HepG2 (cell line): Measurements from ENCODE around the gene LAMP1. TPM values are rescaled to one million over a fixed set of nuclear protein-coding genes. Genes with fewer than 3 reads are reported as not detected.

Experiments
- ADNP ChIP-seq: sonication (generic); formaldehyde crosslinking; IDR thresholded peaks from 2 replicates; pipeline ENCODE4 v1.4.0; 2020; ENCODE audit warnings: missing genetic modification reagents
- FOXJ3 ChIP-seq: sonication (generic); formaldehyde crosslinking; IDR thresholded peaks from 2 replicates; pipeline ENCODE4 v1.4.0; 2020; ENCODE audit warnings: missing genetic modification reagents, mild to moderate bottlenecking, borderline replicate concordance
- FOXM1 ChIP-seq: sonication (generic); formaldehyde crosslinking; IDR thresholded peaks from 2 replicates; pipeline ENCODE4 v1.5.0; 2020; ENCODE audit warnings: missing genetic modification reagents
- HOXA9 ChIP-seq: sonication (generic); formaldehyde crosslinking; IDR thresholded peaks from 2 replicates; pipeline ENCODE4 v1.8.1; 2022; ENCODE audit warnings: missing genetic modification reagents, mild to moderate bottlenecking, moderate library complexity, borderline replicate concordance
- NR1H2 ChIP-seq: sonication (generic); formaldehyde crosslinking; IDR thresholded peaks from 2 replicates; pipeline ENCODE4 v1.8.1; 2022; ENCODE audit warnings: low read depth, missing genetic modification reagents, borderline replicate concordance
- RFX3 ChIP-seq: IDR thresholded peaks from 2 replicates; pipeline ENCODE4 v1.6.1; 2016; ENCODE audit warnings: missing biosample characterization, missing genetic modification reagents
- ZNF350 ChIP-seq: sonication (generic); formaldehyde crosslinking; IDR thresholded peaks from 2 replicates; pipeline ENCODE4 v1.4.0; 2020; ENCODE audit warnings: mild to moderate bottlenecking, low read depth, missing genetic modification reagents, borderline replicate concordance
- polyA plus RNA-seq, 8 experiments: library from polyadenylated mRNA; depleted of rRNA in 3 of 8; stranded (reverse) in 7 of 8; unstranded in 1 of 8; fragments of >200 nt; fragmentation: Illumina TruSeq in 4 of 8; extraction: Trizol in 4 of 8; gene quantifications; 2 replicates each; pipeline versions ENCODE4 v1.2.1 to v1.2.3, GENCODE V29; 2011 to 2016; ENCODE audit warnings: low read depth in 4 of 8, missing spikeins in 1 of 8, mixed read lengths in 1 of 8; ENCODE audit not compliant: insufficient read depth in 1 of 8
- total RNA-seq, 5 experiments: library from RNA; depleted of rRNA; stranded (reverse); fragments of >200 nt; fragmentation: Illumina TruSeq; extraction: Trizol; gene quantifications; 2 replicates each; pipeline ENCODE4 v1.2.3, GENCODE V29; 2016; ENCODE audit warnings: low read depth in 1 of 5
- TF ChIP-seq, protein P1 (sequence below): sonication (generic); formaldehyde crosslinking; IDR thresholded peaks from 2 replicates; pipeline ENCODE4 v1.8.1; 2023; ENCODE audit warnings: mild to moderate bottlenecking, missing genetic modification reagents
- TF ChIP-seq, protein P2 (sequence below): sonication (generic); formaldehyde crosslinking; IDR thresholded peaks from 2 replicates; pipeline ENCODE4 v1.5.0; 2020; ENCODE audit warnings: mild to moderate bottlenecking, missing genetic modification reagents
- TF ChIP-seq, protein P3 (sequence below): sonication (generic); formaldehyde crosslinking; IDR thresholded peaks from 2 replicates; pipeline ENCODE4 v1.8.0; 2022; ENCODE audit warnings: mild to moderate bottlenecking, missing genetic modification reagents
- TF ChIP-seq, protein P4 (sequence below): sonication (generic); formaldehyde crosslinking; IDR thresholded peaks from 2 replicates; pipeline ENCODE4 v1.8.0; 2022; ENCODE audit warnings: missing genetic modification reagents, mild to moderate bottlenecking, borderline replicate concordance
- TF ChIP-seq, protein P5 (sequence below): sonication (generic); formaldehyde crosslinking; IDR thresholded peaks from 2 replicates; pipeline ENCODE4 v1.5.0; 2020; ENCODE audit warnings: mild to moderate bottlenecking, missing genetic modification reagents
- TF ChIP-seq, protein P6 (sequence below): sonication (generic); formaldehyde crosslinking; IDR thresholded peaks from 2 replicates; pipeline ENCODE4 v1.4.0; 2020; ENCODE audit warnings: missing genetic modification reagents, mild to moderate bottlenecking, borderline replicate concordance
- TF ChIP-seq, protein P7 (sequence below): sonication (generic); formaldehyde crosslinking; IDR thresholded peaks from 2 replicates; pipeline ENCODE4 v1.4.0; 2020; ENCODE audit warnings: missing genetic modification reagents
- TF ChIP-seq, protein P8 (sequence below): sonication (generic); formaldehyde crosslinking; IDR thresholded peaks from 2 replicates; pipeline ENCODE4 v1.8.0; 2022; ENCODE audit warnings: missing genetic modification reagents, mild to moderate bottlenecking, inconsistent platforms, borderline replicate concordance

The LAMP1 gene
- total and polyA plus RNA-seq, 2 of the 13 experiments (the other 11 are each of a cell fraction or from before 2014, with no cell fraction given), result 103 to 112 TPM

DNA sequence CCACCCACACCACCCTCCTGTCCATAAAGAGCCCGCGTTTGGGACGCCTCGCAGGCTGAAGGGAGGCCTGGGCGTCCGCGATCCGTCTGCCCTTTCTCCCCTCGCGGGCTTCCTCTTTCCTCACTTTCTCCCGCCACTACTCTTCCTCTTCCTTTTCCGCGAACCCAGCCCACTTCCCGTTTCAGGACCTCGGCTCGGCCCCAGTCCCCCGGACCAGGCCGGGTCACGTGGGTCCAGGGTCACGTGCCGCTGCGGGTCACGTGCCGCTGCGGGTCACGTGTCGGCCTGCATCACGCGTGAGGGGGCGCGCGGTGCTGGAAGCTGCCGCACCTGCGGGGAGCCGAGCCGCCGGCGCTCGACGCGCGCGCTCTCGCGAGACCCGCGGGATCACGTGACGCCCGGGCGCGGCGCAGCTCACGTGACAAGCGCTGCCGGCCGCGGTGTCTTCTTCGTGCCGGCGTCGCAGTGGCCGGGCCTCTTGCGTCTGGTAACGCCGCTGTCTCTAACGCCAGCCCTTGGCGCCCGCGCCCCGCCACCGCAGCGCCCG, at the start of gene LAMP1 (continued):
- peak; percentile 94; the same call in 1 of the 2 replicates for TF ChIP-seq HOXA9 (CRISPR knock-in tag)
- TF ChIP-seq, protein P1, sequence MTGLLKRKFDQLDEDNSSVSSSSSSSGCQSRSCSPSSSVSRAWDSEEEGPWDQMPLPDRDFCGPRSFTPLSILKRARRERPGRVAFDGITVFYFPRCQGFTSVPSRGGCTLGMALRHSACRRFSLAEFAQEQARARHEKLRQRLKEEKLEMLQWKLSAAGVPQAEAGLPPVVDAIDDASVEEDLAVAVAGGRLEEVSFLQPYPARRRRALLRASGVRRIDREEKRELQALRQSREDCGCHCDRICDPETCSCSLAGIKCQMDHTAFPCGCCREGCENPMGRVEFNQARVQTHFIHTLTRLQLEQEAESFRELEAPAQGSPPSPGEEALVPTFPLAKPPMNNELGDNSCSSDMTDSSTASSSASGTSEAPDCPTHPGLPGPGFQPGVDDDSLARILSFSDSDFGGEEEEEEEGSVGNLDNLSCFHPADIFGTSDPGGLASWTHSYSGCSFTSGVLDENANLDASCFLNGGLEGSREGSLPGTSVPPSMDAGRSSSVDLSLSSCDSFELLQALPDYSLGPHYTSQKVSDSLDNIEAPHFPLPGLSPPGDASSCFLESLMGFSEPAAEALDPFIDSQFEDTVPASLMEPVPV, result 0 out of 2 replicates have a peak, but pooled peaks have one; percentile 23
- TF ChIP-seq, protein P2, sequence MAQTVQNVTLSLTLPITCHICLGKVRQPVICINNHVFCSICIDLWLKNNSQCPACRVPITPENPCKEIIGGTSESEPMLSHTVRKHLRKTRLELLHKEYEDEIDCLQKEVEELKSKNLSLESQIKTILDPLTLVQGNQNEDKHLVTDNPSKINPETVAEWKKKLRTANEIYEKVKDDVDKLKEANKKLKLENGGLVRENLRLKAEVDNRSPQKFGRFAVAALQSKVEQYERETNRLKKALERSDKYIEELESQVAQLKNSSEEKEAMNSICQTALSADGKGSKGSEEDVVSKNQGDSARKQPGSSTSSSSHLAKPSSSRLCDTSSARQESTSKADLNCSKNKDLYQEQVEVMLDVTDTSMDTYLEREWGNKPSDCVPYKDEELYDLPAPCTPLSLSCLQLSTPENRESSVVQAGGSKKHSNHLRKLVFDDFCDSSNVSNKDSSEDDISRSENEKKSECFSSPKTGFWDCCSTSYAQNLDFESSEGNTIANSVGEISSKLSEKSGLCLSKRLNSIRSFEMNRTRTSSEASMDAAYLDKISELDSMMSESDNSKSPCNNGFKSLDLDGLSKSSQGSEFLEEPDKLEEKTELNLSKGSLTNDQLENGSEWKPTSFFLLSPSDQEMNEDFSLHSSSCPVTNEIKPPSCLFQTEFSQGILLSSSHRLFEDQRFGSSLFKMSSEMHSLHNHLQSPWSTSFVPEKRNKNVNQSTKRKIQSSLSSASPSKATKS, result peak; percentile 85; the same call in 1 of the 2 replicates
- TF ChIP-seq FOXM1 (CRISPR knock-in tag), result no peak; the same call in 1 of the 2 replicates
- no peak for TF ChIP-seq RFX3
- TF ChIP-seq, protein P3, sequence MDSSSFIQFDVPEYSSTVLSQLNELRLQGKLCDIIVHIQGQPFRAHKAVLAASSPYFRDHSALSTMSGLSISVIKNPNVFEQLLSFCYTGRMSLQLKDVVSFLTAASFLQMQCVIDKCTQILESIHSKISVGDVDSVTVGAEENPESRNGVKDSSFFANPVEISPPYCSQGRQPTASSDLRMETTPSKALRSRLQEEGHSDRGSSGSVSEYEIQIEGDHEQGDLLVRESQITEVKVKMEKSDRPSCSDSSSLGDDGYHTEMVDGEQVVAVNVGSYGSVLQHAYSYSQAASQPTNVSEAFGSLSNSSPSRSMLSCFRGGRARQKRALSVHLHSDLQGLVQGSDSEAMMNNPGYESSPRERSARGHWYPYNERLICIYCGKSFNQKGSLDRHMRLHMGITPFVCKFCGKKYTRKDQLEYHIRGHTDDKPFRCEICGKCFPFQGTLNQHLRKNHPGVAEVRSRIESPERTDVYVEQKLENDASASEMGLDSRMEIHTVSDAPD (CRISPR knock-in tag), result no peak
- TF ChIP-seq, protein P4, sequence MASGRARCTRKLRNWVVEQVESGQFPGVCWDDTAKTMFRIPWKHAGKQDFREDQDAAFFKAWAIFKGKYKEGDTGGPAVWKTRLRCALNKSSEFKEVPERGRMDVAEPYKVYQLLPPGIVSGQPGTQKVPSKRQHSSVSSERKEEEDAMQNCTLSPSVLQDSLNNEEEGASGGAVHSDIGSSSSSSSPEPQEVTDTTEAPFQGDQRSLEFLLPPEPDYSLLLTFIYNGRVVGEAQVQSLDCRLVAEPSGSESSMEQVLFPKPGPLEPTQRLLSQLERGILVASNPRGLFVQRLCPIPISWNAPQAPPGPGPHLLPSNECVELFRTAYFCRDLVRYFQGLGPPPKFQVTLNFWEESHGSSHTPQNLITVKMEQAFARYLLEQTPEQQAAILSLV (CRISPR knock-in tag), result peak; percentile 98; the same call in 1 of the 2 replicates
- TF ChIP-seq, protein P5, sequence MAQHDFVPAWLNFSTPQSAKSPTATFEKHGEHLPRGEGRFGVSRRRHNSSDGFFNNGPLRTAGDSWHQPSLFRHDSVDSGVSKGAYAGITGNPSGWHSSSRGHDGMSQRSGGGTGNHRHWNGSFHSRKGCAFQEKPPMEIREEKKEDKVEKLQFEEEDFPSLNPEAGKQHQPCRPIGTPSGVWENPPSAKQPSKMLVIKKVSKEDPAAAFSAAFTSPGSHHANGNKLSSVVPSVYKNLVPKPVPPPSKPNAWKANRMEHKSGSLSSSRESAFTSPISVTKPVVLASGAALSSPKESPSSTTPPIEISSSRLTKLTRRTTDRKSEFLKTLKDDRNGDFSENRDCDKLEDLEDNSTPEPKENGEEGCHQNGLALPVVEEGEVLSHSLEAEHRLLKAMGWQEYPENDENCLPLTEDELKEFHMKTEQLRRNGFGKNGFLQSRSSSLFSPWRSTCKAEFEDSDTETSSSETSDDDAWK, result no peak
- TF ChIP-seq FOXJ3, result no peak
- TF ChIP-seq ADNP (CRISPR knock-in tag), result no peak
- TF ChIP-seq, protein P6, sequence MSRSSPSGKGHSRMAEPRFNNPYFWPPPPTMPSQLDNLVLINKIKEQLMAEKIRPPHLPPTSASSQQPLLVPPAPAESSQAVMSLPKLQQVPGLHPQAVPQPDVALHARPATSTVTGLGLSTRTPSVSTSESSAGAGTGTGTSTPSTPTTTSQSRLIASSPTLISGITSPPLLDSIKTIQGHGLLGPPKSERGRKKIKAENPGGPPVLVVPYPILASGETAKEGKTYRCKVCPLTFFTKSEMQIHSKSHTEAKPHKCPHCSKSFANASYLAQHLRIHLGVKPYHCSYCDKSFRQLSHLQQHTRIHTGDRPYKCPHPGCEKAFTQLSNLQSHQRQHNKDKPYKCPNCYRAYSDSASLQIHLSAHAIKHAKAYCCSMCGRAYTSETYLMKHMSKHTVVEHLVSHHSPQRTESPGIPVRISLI, result peak; percentile 71; the same call in 1 of the 2 replicates
- TF ChIP-seq, protein P7, sequence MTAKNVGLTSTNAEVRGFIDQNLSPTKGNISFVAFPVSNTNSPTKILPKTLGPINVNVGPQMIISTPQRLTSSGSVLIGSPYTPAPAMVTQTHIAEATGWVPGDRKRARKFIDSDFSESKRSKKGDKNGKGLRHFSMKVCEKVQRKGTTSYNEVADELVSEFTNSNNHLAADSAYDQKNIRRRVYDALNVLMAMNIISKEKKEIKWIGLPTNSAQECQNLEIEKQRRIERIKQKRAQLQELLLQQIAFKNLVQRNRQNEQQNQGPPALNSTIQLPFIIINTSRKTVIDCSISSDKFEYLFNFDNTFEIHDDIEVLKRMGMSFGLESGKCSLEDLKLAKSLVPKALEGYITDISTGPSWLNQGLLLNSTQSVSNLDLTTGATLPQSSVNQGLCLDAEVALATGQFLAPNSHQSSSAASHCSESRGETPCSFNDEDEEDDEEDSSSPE, result peak; percentile 96
- peak; percentile 97 for TF ChIP-seq NR1H2
- peak; percentile 84 for TF ChIP-seq ZNF350 (CRISPR knock-in tag)
- TF ChIP-seq, protein P8, sequence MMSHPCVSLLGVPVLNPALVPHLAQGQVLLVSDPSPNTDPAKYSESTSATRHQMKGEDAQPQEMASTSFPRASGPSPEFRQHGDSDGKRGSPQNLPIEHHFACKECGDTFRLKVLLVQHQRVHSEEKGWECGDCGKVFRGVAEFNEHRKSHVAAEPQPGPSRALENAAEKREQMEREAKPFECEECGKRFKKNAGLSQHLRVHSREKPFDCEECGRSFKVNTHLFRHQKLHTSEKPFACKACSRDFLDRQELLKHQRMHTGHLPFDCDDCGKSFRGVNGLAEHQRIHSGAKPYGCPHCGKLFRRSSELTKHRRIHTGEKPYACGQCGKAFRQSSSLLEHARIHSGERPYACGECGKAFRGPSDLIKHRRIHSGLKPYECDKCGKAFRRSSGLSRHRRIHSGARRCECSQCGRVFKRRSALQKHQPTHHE (CRISPR knock-in tag), result peak; percentile 73; the same call in 1 of the 2 replicates
